ENCODE measurements around the gene ZNG1B.
"Not testable (repeated sequence)": the region's sequence is repeated elsewhere in the genome, so short reads cannot be mapped to it uniquely, and the experiment has no call there.

DNA sequence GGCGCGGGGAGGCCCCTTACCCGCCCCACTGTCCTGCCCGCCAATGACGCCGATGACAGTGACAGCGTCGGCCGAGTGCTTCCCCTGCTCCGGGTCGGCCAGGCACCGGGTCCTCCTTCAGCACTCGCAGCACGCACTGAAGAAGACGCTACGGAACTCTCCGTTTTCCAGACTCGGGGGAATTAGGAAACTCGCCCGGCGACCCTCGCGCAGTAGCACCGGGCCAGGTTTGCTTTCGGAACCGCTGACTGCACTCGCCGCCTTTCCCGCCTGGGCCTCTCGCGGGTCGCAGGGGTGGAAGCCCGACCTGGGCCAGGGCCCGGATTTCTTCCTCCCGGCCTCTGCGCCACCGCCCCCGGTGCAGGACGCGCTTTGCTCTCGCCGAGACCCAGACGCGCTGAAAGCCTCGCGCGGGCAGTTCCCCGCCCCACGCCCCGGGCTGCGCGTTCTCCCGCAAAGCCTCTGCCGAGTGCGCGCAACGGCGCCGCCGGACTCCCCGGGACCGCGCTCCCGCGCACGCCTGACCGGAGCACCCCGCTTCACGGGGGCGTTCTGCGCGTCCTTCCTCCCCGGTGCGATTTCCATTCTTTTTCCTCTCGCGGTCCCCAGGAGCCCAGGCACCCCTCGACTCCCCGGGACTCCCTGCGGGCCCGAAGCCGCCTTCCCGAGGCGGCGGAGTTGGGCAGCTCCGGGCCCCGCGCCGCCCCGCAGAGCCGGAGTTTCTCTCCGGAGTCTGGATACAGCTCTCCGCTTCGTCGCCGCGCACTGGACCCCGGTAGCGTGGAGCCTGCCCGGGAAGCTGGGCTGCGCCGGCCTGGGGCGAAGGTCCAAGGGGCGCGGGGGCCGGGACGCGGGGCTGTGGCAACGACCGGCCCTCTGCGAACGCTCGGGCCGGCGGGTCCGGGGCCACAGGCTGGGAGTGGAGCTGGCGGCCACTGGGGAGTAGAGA lies 65.9 kb downstream of the ZNG1B start:
- TF ChIP-seq, protein P1, sequence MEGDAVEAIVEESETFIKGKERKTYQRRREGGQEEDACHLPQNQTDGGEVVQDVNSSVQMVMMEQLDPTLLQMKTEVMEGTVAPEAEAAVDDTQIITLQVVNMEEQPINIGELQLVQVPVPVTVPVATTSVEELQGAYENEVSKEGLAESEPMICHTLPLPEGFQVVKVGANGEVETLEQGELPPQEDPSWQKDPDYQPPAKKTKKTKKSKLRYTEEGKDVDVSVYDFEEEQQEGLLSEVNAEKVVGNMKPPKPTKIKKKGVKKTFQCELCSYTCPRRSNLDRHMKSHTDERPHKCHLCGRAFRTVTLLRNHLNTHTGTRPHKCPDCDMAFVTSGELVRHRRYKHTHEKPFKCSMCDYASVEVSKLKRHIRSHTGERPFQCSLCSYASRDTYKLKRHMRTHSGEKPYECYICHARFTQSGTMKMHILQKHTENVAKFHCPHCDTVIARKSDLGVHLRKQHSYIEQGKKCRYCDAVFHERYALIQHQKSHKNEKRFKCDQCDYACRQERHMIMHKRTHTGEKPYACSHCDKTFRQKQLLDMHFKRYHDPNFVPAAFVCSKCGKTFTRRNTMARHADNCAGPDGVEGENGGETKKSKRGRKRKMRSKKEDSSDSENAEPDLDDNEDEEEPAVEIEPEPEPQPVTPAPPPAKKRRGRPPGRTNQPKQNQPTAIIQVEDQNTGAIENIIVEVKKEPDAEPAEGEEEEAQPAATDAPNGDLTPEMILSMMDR (IDR thresholded peaks at IDR 0.05) = not testable (repeated sequence)
- TF ChIP-seq POLR2A (IDR thresholded peaks at IDR 0.05) = not testable (repeated sequence)
